HG02623 (cell line): ENCODE results near the gene MAP1S.

Experiments
- ATAC-seq: cut with Tn5 transposase; IDR thresholded peaks from one replicate; pipeline ENCODE4 v1.9.1; 2021; ENCODE audit warnings: moderate library complexity; ENCODE audit not compliant: unreplicated experiment

The MAP1S gene

DNA sequence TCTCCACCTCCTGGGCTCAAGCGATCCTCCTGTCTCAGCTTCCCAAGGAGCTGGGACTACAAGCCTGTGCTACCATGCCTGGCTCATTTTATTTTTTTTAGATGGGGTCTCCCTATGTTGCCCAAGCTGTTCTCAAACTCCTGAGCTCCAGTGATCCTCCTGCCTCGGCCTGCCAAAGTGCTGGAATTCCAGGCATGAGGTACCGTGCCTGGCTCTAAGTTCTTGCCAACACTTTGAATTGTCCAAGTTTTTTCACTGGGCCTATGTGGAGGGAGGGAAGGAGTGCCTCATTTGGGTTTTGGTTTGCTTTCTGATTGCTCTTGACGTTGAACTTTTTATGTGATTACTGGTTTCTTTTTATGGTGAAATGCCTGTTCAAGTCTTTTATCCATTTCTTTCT is 26.7 kb upstream of the MAP1S start:
- no peak for ATAC-seq

DNA sequence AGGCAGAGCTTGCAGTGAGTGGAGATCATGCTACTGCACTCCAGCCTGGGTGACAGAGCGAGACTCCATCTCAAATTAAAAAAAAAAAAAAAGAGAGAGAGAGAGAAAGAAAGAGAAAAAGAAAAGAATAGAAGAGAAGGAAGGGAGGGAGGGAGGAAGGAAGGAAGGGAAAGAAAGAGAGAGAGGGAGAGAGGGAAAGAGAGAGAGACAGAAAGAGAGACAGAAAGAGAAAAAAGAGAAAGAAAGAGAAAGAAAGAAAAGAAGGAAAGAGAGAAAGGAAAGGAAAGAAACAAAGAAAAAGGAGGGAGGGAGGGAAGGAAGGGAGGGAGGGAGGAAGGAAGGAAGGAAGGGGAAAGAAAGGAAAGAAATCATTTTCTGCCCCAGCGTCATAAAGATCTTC is 24.1 kb upstream of the MAP1S start:
- no peak for ATAC-seq

DNA sequence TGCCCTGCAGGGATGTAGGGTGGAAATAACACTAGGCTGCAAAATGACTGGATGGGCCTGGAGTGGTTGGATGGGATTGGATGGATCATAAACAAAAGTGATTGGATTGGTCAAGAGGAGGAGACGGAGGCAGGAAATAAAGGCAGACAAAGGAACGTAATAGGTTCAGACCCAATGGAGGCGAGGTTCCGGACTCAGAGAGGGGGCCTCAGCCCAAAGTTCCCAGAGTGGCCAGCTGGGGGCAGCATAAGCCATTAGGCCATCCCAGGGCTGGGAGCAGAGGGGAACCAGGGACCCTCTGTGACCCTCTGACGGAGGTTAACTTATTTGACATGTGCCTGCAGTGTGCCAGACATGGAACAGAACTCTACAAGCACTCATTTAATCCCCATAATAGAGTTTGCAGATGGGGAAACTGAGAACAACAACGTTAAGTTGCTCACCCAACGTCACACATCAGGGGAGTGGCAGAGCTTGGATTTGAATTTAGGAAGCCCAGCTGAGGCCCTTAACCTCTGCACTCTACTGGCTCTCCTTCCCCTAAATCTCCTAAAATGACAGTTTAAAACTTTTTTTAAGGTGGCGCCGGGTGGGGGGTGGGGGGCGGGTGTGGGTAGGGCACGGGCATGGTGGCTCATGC is 15.3 kb upstream of the MAP1S start:
- ATAC-seq = no peak

DNA sequence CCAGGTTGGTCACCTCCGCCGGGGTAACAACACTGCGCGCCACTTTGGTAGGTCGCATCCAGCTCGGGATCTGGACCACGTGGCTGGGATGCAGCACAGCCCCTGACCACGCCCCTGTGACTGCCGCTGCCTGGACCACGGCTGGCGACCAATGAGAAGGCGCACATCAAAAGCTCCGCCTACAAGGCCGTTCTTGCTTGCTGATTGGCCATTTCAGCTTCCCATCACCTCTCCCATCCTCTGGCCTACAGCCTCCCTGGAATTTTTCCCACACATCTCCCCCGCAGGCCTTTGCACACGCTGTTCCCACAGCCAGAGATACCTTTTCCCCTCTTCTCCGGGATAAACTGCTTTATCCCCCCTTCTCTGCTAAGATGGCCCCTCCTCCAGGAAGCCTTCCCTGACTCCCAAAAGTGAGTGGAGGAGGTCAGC is 12.5 kb upstream of the MAP1S start:
- no peak for ATAC-seq

DNA sequence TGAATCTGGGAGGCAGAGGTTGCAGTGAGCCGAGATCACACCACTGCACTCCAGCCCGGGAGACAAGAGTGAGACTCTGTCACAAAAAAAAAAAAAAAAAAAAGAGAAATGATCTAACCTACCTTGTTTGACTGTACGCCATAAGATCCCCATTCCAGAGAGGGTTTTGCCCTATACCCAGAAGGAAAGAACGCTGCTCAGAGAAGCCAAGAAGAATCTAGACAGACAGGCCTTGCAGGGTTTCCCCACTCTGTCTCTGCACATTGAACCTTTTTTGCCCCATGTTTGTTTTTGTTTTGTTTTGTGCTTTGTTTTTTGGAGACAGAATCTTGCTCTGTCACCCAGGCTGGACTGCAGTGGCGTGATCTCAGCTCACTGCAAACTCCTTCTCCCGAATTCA is 7.4 kb upstream of the MAP1S start:
- no peak for ATAC-seq

DNA sequence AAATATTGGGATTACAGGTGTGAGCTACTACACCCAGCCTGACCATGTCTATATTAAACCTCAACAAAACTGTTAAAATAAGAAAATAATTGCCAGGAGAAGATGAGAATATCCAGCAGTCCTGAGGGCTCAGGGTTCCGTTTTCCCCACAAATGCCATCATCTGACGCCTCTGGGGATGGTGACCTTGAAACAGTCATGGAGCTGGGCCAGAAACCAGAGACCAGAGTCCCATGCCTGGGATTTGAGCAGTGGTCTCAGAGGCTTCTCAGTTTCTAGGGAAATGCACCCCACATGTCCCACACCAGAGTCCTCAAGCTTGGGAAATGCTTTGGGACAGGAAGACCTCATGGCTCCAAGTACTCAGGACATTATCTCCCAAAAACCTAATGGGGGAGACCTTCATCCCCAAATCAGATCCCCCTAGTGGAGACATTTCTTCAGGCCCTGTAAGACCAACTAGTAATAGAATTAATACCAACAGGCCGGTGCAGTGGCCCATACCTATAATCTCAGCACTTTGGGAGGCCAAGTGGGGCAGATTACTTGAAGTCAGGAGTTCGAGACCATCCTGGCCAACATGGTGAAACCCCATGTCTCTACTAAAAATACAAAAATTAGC is 2.9 kb upstream of the MAP1S start:
- no peak for ATAC-seq

DNA sequence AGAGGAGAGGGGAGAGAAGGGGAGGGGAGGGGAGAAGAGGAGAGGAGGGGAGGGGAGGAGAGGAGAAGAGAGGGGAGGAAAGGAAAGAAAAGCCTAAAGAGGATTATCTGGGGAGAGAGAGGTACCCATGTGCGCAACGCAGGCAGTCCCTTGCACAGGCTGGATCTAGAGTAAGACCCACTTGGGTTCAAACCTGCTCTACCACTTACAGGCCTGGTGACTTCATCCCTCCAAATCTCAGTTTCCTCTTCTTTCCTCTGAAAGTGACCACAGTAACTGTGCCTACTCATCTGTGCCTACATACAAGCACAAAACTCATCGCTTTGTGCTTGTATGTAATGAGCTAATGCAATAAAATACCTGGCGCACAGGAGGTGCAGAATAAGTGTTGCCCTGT is 732 bp upstream of the MAP1S start:
- no peak for ATAC-seq

DNA sequence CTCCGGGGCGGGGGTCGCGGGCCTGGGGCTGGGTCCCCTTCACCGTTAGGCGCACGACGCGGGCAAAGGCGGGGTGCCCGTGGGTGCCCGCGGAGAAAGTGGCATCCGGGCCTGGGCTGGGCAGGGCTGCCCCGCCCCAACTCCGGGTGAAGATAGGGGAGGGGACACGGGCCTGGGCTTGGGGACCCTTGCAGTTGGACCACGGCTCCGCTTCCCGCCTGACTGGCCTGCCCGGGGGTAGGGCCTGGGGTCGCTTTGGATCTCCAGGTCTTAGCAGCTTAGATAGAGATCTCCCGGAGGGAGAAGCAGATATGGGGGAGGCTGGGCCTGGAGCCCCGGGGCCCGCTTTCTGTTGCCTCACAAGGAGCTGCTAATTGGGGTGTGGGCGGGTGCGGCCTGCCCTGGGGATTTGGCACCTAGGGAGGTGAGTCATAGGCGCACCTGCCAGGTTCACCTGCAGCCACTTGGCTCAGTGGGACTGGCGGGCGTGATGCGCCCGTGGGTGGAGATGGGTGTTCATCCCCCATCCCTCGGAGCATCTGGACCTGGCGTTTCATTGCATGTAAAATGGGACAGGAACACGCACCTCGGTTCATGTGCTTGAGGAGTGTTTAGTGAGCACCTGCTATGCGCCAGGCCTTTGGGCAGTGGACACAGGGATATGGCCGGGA is 585 bp downstream of the MAP1S start:
- ATAC-seq = no peak

DNA sequence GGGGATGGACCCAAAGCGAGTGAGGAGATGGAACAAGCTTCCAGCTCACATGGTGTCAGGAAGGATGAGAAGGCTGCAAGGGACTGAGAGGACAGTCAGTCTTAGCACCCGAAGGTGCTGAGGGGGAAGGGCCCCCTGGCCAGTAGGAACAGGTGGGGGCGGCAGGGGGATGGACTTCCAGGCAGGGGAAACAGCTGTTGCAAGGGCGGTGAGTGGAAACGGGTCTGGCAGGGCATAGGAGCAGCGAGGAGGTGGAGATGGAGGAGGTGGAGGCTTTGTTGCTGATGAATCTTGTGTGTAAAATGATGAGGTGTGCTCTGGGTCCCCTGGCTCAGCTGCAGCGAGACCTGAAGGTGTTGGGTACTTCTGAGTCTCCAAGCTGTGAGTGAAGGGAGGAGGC is 1.2 kb downstream of the MAP1S start:
- no peak for ATAC-seq

DNA sequence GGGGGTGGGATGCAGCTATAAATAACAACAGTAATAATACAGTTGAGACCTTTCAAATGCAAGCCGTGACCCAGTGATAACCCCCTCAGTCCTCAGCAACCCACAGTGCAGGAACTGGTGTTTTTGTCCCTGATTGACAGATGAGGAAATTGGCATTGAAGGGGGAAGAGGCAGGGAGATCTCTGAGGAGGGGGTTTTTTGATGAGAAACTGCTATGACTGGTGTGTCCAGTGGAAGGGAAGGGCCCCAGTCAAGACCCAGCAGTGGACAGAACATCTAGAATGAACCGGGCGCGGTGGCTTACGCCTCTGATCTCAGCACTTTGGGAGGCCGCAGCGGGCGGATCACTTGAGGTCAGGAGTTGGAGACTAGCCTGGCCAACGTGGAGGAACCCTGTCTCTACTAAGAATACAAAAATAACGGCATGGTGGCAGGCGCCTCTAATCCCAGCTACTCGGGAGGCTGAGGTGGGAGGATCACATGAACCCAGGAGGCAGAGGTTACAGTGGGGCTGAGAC is 1.9 kb downstream of the MAP1S start:
- ATAC-seq = no peak

DNA sequence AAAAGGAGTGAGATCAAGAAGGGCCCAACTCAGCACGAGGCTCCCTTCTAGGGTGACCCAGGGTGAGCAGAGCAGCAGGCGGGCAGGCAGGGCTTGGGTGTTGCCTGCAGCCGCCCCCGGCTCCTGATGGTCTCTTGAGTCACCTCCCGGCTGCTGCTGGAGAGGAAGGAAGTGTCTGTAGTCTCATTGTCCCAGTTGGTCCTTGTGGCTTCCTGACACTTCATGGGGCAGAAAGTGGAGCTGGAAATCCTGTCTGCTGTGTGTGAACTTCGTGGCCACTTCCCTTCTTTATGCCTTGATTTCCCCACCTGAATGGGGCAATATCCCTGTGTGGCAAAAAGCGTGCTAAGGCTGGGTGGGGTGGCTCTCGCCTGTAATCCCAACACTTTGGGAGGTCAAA is 2.5 kb downstream of the MAP1S start:
- ATAC-seq = no peak

DNA sequence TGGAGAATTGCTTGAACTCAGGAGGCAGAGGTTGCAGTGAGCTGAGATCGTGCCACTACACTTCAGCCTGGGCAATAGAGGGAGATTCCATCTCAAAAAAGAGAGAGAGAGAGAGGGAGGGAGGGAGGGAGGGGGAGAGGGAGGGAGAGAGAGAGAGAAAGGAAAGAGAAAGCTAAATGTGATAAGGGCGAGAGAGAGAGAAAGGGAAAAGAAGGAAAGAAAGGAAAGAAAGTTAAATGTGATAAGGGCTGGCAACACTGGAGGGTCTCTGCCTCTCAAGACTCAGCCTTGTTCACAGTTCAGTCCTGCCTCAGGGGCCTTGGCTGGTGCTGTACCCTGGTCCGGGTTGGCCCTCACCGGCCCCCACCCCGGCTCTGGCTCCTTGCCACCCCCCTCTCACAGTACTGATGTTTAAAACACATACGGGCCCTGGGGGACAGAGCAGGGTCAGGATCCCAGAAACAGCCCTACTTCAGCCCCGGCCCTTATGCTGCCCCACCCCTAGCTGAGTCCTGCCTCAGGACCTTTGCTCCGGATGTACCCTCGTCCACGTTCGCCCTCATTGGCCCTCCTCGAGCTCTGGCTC is 3.5 kb downstream of the MAP1S start:
- no peak for ATAC-seq

DNA sequence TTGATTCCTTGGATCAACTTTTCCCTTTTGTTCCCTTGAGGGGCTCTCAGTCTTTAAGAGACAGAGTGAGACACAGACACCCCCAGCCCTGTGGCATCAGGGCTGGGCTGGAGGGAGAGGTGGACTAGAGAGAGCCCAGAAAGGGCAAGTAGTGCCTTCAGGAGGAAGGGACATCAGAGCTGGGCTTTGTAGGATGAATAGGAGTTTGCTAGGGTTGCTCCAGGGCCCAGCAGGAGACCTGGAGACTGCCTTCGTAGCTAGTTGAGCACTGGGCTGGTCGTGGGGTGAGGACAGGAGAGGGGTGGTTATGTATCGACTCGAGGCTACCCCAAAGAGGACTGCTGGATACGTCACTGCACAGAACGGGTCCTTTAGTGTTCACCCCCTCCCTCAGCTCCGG is 5.4 kb downstream of the MAP1S start:
- no peak for ATAC-seq

DNA sequence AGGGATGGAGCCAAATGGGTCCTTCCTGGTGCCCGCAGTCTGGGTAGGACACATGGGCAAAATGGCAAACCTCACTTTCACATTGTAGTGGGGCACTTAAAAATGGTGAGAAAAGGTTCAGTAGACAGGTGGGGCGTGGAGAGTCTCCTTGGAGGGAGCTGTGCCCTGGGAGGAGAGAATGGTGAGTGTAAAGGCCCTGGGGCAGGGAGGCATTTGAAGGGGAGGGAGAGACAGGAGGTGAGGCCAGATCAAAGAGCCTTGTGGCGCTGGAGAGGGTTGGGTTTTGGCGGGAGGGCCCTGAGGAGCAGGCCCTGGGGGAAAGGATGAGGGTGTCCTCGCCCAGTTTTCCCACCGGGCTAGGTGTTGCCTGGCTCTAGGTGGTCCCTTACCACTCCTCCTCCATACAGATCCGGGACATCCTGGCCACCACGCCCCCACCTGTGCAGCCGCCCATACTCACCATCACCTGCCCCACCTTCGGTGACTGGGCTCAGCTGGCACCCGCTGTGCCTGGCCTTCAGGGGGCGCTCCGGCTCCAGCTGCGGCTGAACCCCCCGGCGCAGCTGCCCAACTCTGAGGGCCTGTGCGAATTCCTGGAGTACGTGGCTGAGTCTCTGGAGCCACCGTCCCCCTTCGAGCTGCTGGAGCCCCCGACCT is 6.3 kb downstream of the MAP1S start:
- ATAC-seq = no peak

DNA sequence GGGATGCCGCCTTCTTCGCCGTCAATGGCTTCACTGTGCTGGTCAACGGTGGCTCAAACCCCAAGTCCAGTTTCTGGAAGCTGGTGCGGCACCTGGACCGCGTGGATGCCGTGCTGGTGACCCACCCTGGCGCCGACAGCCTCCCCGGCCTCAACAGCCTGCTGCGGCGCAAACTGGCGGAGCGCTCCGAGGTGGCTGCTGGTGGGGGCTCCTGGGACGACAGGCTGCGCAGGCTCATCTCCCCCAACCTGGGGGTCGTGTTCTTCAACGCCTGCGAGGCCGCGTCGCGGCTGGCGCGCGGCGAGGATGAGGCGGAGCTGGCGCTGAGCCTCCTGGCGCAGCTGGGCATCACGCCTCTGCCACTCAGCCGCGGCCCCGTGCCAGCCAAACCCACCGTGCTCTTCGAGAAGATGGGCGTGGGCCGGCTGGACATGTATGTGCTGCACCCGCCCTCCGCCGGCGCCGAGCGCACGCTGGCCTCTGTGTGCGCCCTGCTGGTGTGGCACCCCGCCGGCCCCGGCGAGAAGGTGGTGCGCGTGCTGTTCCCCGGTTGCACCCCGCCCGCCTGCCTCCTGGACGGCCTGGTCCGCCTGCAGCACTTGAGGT is 7.0 kb downstream of the MAP1S start:
- no peak for ATAC-seq

DNA sequence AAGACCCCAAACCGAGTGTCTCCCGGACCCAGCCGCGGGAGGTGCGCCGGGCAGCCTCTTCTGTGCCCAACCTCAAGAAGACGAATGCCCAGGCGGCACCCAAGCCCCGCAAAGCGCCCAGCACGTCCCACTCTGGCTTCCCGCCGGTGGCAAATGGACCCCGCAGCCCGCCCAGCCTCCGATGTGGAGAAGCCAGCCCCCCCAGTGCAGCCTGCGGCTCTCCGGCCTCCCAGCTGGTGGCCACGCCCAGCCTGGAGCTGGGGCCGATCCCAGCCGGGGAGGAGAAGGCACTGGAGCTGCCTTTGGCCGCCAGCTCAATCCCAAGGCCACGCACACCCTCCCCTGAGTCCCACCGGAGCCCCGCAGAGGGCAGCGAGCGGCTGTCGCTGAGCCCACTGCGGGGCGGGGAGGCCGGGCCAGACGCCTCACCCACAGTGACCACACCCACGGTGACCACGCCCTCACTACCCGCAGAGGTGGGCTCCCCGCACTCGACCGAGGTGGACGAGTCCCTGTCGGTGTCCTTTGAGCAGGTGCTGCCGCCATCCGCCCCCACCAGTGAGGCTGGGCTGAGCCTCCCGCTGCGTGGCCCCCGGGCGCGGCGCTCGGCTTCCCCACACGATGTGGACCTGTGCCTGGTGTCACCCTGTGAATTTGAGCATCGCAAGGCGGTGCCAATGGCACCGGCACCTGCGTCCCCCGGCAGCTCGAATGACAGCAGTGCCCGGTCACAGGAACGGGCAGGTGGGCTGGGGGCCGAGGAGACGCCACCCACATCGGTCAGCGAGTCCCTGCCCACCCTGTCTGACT is 7.9 kb downstream of the MAP1S start:
- no peak for ATAC-seq

DNA sequence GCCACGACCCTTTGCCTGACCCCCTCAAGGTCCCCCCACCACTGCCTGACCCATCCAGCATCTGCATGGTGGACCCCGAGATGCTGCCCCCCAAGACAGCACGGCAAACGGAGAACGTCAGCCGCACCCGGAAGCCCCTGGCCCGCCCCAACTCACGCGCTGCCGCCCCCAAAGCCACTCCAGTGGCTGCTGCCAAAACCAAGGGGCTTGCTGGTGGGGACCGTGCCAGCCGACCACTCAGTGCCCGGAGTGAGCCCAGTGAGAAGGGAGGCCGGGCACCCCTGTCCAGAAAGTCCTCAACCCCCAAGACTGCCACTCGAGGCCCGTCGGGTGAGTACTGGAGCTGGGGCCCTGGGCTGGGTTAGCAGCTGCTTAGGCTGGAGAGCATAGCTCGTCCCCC is 8.6 kb downstream of the MAP1S start:
- no peak for ATAC-seq

DNA sequence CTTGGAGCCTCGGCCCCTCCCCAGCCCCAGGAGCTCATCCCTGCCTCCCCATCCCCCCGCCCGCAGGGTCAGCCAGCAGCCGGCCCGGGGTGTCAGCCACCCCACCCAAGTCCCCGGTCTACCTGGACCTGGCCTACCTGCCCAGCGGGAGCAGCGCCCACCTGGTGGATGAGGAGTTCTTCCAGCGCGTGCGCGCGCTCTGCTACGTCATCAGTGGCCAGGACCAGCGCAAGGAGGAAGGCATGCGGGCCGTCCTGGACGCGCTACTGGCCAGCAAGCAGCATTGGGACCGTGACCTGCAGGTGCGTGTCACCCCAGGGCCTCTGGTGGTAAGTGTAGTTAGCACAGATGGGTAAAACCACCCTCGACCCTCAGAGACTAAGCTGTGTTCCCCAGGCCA is 13.8 kb downstream of the MAP1S start:
- no peak for ATAC-seq

DNA sequence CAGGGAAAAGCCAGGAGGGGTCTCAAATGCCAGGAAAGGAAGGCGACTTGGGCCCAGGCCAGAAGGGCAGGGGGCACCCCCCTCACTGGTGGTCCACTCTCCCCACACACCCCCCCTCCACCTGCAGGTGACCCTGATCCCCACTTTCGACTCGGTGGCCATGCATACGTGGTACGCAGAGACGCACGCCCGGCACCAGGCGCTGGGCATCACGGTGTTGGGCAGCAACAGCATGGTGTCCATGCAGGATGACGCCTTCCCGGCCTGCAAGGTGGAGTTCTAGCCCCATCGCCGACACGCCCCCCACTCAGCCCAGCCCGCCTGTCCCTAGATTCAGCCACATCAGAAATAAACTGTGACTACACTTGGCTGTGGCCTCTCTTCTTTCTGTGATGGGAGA is 14.9 kb downstream of the MAP1S start:
- ATAC-seq = no peak

DNA sequence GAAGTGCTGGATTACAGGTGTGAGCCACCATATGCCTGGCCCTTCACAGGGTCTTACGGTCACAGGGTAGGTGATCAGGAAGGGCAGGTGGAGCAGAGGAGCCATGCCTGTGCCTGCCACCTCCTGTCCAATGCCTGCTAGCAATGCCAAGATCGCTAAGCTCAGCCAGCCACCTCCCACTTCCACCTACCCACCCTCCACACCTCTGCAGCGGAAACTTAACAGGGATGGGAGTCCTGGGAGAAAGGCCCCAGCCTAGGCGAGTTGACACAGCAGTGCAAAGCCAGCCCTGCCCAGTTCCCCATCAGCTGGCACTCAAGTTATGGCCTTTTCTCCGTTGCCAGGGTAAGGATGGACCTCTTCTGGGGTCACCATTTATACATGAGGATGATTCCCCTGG is 16.1 kb downstream of the MAP1S start:
- ATAC-seq = no peak
